ENCODE data around the gene PPP1R9A. TPM values are rescaled to one million over a fixed set of nuclear protein-coding genes. Genes with fewer than 3 reads are reported as not detected.

Gene PPP1R9A
- total RNA-seq, 1 donor from 2014 or later, result 1.3 TPM

- H3K36me3 Mint-ChIP-seq (ENCODE audit: low read depth), result no peaks in the 10 kb centered on the region
- H3K4me3 Mint-ChIP-seq, result no peak overlapping the region
- no peaks in the 10 kb centered on the region for H3K9me3 Mint-ChIP-seq
- H3K27ac Mint-ChIP-seq, result no peak overlapping the region
- no peaks in the 10 kb centered on the region for H3K4me1 Mint-ChIP-seq
- no peak for TF ChIP-seq CTCF (IDR thresholded peaks at IDR 0.05)
- POLR2A ChIA-PET, result no interaction called here
- CTCF ChIA-PET, result no interaction called here
- H3K27me3 Mint-ChIP-seq, result peaks cover 2% of the 10 kb centered on the region
- intact Hi-C loops (cut with micrococcal nuclease), result loop anchor here (10.0 kb wide), 1 partner anchor 61 kb away; no protein-coding TSS in a partner anchor
- DNase-seq (no peak), ATAC-seq (ENCODE audit: low read depth) (no peak)
Observed at GRCh38 chr7:94973844-94974243, 66.5 kb downstream of the PPP1R9A start.

- Mint-ChIP-seq H3K36me3 (ENCODE audit: low read depth) (no peaks in the 10 kb centered on the region), H3K27me3 (peaks cover 2% of the 10 kb centered on the region), H3K4me3 (no peak overlapping the region), H3K9me3 (no peaks in the 10 kb centered on the region), H3K4me1 (no peaks in the 10 kb centered on the region), H3K27ac (no peak overlapping the region)
- POLR2A ChIA-PET, result no interaction called here
- no peak for TF ChIP-seq CTCF (IDR thresholded peaks at IDR 0.05)
- DNase-seq (no peak), ATAC-seq (ENCODE audit: low read depth) (no peak)
- CTCF ChIA-PET, result no interaction called here
- intact Hi-C loops (cut with micrococcal nuclease), result loop anchor here (10.0 kb wide), 1 partner anchor 60 kb away; no protein-coding TSS in a partner anchor
Observed at GRCh38 chr7:94974423-94974822, 67.0 kb downstream of the PPP1R9A start.

GRCh38 chr7:94975336-94975735 is 67.9 kb downstream of the PPP1R9A start:
- H3K36me3 Mint-ChIP-seq (ENCODE audit: low read depth), result no peaks in the 10 kb centered on the region
- CTCF ChIA-PET, result no interaction called here
- TF ChIP-seq CTCF (IDR thresholded peaks at IDR 0.05), result no peak
- H3K27me3 Mint-ChIP-seq, result peaks cover under 1% of the 10 kb centered on the region
- no peak overlapping the region for H3K4me3 Mint-ChIP-seq
- H3K9me3 Mint-ChIP-seq, result no peaks in the 10 kb centered on the region
- POLR2A ChIA-PET, result no interaction called here
- H3K4me1 Mint-ChIP-seq, result no peaks in the 10 kb centered on the region
- no peak for DNase-seq
- ATAC-seq (ENCODE audit: low read depth), result no peak
- no peak overlapping the region for H3K27ac Mint-ChIP-seq
- intact Hi-C loops (cut with micrococcal nuclease), result loop anchor here (10.0 kb wide), 1 partner anchor 59 kb away; no protein-coding TSS in a partner anchor

GRCh38 chr7:94980418-94981142 is 73.2 kb downstream of the PPP1R9A start:
- intact Hi-C loops (cut with micrococcal nuclease), result no loop called here
- ATAC-seq (ENCODE audit: low read depth) (no peak), DNase-seq (no peak)
- ChIA-PET CTCF (no interaction called here), POLR2A (no interaction called here)
- no peak for TF ChIP-seq CTCF (IDR thresholded peaks at IDR 0.05)
- H3K9me3 Mint-ChIP-seq, result peaks cover 4% of the 10 kb centered on the region
- H3K27ac Mint-ChIP-seq, result no peak overlapping the region
- H3K4me3 Mint-ChIP-seq, result no peak overlapping the region
- no peaks in the 10 kb centered on the region for H3K4me1 Mint-ChIP-seq
- H3K27me3 Mint-ChIP-seq, result no peaks in the 10 kb centered on the region
- no peaks in the 10 kb centered on the region for H3K36me3 Mint-ChIP-seq (ENCODE audit: low read depth)

- ATAC-seq (ENCODE audit: low read depth), result no peak
- POLR2A ChIA-PET, result no interaction called here
- CTCF ChIA-PET, result no interaction called here
Observed at GRCh38 chr7:94995921-94996320, 88.5 kb downstream of the PPP1R9A start.

More at GRCh38 chr7:94995921-94996320, 88.5 kb downstream of the PPP1R9A start:
- H3K27ac Mint-ChIP-seq, result no peak overlapping the region
- H3K4me3 Mint-ChIP-seq, result no peak overlapping the region
- H3K27me3 Mint-ChIP-seq, result no peaks in the 10 kb centered on the region
- TF ChIP-seq CTCF (IDR thresholded peaks at IDR 0.05), result no peak
- intact Hi-C loops (cut with micrococcal nuclease), result no loop called here
- H3K36me3 Mint-ChIP-seq (ENCODE audit: low read depth), result no peaks in the 10 kb centered on the region
- no peak for DNase-seq
- no peaks in the 10 kb centered on the region for H3K4me1 Mint-ChIP-seq
- peaks cover 3% of the 10 kb centered on the region for H3K9me3 Mint-ChIP-seq

All from activated B cell treated with CpG ODN at 0.5 μM for 24 hours (primary cell).